ENCODE measurements around the gene HTR5A. TPM values are rescaled to one million over a fixed set of nuclear protein-coding genes. Genes with fewer than 3 reads are reported as not detected.

The HTR5A gene
- total RNA-seq, 1 experiment from 2014 or later: not detected

GRCh38 chr7:155103839-155104238 is 33.7 kb downstream of the HTR5A start:
- no TSS peak for BruUV-seq (replicated peaks)
- CTCF ChIA-PET: no interaction called here
- H3K36me3 ChIP-seq (ENCODE audit: control insufficient read depth, insufficient read depth, low read length): no peaks in the 10 kb centered on the region

GRCh38 chr7:155104913-155105312 is 34.8 kb downstream of the HTR5A start:
- CTCF ChIA-PET: no interaction called here
- TF ChIP-seq SIN3A (IDR thresholded peaks at IDR 0.05; ENCODE audit: borderline replicate concordance, insufficient read depth, low read depth, low read length): no peak
- TF ChIP-seq, protein P1, sequence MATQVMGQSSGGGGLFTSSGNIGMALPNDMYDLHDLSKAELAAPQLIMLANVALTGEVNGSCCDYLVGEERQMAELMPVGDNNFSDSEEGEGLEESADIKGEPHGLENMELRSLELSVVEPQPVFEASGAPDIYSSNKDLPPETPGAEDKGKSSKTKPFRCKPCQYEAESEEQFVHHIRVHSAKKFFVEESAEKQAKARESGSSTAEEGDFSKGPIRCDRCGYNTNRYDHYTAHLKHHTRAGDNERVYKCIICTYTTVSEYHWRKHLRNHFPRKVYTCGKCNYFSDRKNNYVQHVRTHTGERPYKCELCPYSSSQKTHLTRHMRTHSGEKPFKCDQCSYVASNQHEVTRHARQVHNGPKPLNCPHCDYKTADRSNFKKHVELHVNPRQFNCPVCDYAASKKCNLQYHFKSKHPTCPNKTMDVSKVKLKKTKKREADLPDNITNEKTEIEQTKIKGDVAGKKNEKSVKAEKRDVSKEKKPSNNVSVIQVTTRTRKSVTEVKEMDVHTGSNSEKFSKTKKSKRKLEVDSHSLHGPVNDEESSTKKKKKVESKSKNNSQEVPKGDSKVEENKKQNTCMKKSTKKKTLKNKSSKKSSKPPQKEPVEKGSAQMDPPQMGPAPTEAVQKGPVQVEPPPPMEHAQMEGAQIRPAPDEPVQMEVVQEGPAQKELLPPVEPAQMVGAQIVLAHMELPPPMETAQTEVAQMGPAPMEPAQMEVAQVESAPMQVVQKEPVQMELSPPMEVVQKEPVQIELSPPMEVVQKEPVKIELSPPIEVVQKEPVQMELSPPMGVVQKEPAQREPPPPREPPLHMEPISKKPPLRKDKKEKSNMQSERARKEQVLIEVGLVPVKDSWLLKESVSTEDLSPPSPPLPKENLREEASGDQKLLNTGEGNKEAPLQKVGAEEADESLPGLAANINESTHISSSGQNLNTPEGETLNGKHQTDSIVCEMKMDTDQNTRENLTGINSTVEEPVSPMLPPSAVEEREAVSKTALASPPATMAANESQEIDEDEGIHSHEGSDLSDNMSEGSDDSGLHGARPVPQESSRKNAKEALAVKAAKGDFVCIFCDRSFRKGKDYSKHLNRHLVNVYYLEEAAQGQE (IDR thresholded peaks at IDR 0.05; ENCODE audit: insufficient read depth in 1 of 2, low read depth in 2 of 2, low read length in 1 of 2): no peak
- no peak for TF ChIP-seq CTCF (IDR thresholded peaks at IDR 0.05)
- TF ChIP-seq TCF7L2 (IDR thresholded peaks at IDR 0.05; ENCODE audit: low read depth, low read length): no peak
- intact Hi-C loops (cut with micrococcal nuclease; ENCODE audit: unreplicated experiment): no loop called here
- ATAC-seq (no peak), DNase-seq (ENCODE audit: low read depth, low spot score) (no peak)
- no peaks in the 10 kb centered on the region; the same call in 1 of the 2 replicates for H3K27me3 ChIP-seq (ENCODE audit: control insufficient read depth, insufficient read depth, low read length)
- in situ Hi-C loops (cut with HindIII; ENCODE audit: low pct_unique_long_range_greater_than_20kb, low sequenced_read_pairs): no loop called here
- no TSS peak for BruUV-seq (replicated peaks)
- H3K27ac ChIP-seq (ENCODE audit: low read length): no peak overlapping the region
- no peaks in the 10 kb centered on the region for H3K36me3 ChIP-seq (ENCODE audit: control insufficient read depth, insufficient read depth, low read length)
- no peaks in the 10 kb centered on the region for H3K9me3 ChIP-seq (ENCODE audit: control insufficient read depth, insufficient read depth, low read depth, low read length)
- H3K4me1 ChIP-seq (ENCODE audit: control insufficient read depth, insufficient read depth, low read length): no peaks in the 10 kb centered on the region
- POLR2A ChIA-PET: interaction anchor here (0.6 kb wide), 1 partner anchor 118 kb away, joined by 3 read pairs; no protein-coding TSS in a partner anchor
- no peak overlapping the region for H3K4me3 ChIP-seq (ENCODE audit: low read depth in 2 of 2, low read length in 2 of 2)

More at GRCh38 chr7:155103839-155104238, 33.7 kb downstream of the HTR5A start:
- Histone ChIP-seq H3K27ac (ENCODE audit: low read length) (no peak overlapping the region), H3K4me3 (ENCODE audit: low read depth in 2 of 2, low read length in 2 of 2) (no peak overlapping the region), H3K9me3 (ENCODE audit: control insufficient read depth, insufficient read depth, low read depth, low read length) (no peaks in the 10 kb centered on the region), H3K4me1 (ENCODE audit: control insufficient read depth, insufficient read depth, low read length) (no peaks in the 10 kb centered on the region), H3K27me3 (ENCODE audit: control insufficient read depth, insufficient read depth, low read length) (no peaks in the 10 kb centered on the region; the same call in 1 of the 2 replicates)
- TF ChIP-seq, protein P1 (IDR thresholded peaks at IDR 0.05; ENCODE audit: insufficient read depth in 1 of 2, low read depth in 2 of 2, low read length in 1 of 2): no peak
- TF ChIP-seq POLR2AphosphoS5 (IDR thresholded peaks at IDR 0.05; ENCODE audit: low read depth, low read length): no peak
- no peak for TF ChIP-seq TCF7L2 (IDR thresholded peaks at IDR 0.05; ENCODE audit: low read depth, low read length)
- TF ChIP-seq CTCF (IDR thresholded peaks at IDR 0.05): no peak
- TF ChIP-seq SIN3A (IDR thresholded peaks at IDR 0.05; ENCODE audit: borderline replicate concordance, insufficient read depth, low read depth, low read length): no peak
- in situ Hi-C loops (cut with HindIII; ENCODE audit: low pct_unique_long_range_greater_than_20kb, low sequenced_read_pairs): no loop called here
- DNase-seq (ENCODE audit: low read depth, low spot score) (no peak), ATAC-seq (no peak)
- intact Hi-C loops (cut with micrococcal nuclease; ENCODE audit: unreplicated experiment): no loop called here
- POLR2A ChIA-PET: no interaction called here
